Measurements from ENCODE around the gene ELF3. TPM values are rescaled to one million over a fixed set of nuclear protein-coding genes. Genes with fewer than 3 reads are reported as not detected.
"Not testable (repeated sequence)": the region's sequence is repeated elsewhere in the genome, so short reads cannot be mapped to it uniquely, and the experiment has no call there.

ELF3 gene
- total RNA-seq, 1 experiment from 2014 or later: 9.9 TPM

DNA sequence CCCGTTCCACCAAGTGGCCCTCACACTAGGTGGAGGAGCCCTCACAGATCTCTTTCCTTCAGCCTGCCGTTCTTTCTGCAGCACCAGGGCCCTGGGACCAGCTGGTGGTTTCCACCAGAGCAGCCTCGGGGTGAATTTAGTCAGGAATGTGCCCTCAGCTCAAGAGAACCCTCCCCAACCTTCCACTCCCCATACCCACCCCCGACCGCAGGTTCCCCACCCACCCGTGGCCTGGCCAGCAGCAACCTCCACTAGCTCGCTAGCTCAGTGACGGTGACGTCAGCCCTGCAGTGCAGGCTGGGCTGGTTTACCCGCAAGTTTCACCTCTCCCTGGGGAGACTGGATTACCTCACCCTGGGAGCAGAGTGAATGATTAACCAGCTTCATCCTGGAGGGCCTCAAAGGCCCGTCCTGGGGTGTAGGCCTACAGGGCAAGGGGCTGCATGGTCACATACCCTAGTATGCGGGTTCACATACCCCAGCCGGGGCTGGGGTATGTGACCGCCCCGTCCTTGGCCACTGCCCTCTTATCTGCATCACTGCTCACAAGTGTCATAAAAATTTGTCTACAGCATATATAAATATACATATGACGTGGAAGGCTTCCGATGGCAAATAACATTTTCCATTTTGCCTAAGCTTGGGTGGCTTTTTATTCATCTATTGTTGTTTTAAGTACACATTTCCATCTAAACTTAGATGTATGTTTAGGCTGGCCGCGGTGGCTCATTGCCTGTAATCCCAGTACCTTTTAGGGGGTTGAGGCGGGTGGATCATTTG lies 24.5 kb downstream of the ELF3 start:
- DNase-seq (ENCODE audit: low read depth): peak; percentile 97

DNA sequence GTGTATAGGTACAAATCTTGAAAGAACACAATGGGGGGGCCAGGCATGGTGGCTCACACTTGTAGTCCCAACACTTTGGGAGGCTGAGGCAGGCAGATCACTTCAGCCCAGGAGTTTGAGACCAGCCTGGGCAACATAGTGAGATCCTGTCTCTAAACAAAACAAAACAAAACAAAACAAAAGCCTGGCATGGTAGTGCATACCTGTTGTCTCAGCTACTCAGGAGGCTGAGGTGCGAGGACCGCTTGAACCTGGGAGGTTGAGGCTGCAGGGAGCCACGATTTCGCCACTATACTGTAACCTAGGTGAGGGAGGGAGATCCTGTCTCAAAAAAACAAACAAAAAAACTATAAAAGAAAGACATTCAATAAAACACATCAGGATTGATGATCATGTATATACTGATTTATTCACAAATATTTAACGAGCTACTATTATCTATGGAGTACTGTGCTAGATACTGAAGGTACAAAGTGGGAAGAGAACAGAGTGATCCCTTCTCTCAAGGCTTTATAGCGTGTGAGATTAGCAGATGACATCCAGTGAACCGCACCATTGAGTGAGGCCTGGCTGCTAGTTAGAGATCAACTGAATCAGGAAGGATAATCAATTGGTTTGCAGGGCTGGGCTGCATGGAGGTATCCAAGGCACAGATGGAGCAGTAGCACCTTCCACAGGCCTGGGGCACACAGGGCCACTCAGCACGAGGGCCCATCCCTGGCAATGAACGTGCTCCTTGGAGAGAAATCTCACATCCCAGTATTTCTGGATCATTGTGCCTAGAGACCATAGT lies 26.4 kb downstream of the ELF3 start:
- no peak for DNase-seq (ENCODE audit: low read depth)

DNA sequence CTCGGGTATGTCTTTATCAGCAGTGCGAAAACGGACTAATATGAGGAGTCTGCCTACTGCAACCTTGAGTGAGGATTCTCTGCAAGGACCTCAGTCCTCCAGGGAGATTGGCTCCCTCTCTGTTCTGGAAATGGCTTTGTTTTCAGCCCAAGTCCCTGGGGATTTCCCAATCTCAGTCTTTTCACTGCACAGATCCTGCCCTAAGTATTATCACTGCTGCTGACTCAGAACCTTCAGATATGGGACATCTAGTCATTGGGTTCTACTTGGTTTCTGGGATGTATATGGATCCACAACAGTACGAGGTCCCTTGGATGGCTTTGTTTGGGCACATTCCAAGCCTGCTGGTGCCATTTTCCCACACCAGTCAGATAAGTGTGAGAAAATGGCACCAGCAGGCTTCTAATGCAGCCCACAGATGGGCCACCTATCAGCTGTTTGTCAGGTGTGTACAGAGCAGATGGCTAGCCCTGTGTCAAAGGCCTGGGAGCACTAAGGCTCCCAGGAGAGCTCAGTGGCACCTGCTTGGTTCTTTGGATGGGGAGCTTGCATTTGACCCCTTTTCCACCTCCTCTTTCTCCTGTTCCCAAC lies 27.4 kb downstream of the ELF3 start:
- no peak for DNase-seq (ENCODE audit: low read depth)

DNA sequence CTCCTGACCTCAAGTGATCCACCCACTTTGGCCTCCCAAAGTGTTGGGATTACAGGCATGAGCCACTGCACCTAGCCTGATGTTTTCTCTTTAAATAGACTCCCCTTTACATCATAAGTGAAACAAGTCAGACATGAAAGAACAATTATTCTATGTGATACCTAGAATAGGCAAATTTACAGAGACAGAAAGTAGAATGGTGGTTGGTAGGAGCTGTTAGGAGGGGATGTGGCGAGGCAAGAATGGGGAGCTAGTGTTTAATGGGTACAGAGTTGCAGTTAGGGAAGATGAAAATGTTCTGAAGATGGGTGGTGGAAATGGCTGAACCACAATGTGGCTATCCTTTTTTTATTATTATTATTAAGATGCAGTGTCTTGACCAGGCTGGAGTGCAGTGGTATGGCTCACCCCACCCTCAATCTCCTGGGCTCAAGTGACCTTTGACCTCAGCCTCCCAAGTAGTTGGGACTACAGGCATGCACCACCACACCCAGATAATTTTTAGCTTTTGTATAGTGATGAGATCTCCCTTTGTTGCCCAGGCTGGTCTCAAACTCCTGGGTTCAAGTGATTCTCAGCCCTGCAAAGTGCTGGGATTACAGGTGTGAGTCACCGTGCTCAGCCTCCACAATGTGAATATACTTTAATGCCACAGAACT lies 28.4 kb downstream of the ELF3 start:
- no peak for DNase-seq (ENCODE audit: low read depth)

DNA sequence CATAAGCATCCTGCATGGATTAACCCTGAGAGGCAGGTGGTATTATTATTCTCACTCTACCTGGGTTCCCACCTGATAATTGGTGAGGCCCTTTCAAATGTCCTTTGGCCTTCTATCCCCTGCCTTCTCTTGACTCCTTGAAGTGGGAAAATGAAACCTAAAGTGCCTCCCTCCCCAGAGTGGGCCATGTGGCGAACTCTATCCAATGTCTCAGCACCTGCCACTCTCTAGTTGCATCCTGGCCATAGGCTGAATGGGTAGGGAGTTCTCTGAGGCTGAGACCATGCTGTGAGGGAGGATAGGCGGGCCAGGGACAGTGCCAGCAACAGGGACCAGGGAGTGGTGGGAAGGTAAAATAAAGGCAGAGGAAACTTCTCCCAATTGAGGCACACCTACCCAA lies 35.3 kb downstream of the ELF3 start:
- no peak for DNase-seq (ENCODE audit: low read depth)

DNA sequence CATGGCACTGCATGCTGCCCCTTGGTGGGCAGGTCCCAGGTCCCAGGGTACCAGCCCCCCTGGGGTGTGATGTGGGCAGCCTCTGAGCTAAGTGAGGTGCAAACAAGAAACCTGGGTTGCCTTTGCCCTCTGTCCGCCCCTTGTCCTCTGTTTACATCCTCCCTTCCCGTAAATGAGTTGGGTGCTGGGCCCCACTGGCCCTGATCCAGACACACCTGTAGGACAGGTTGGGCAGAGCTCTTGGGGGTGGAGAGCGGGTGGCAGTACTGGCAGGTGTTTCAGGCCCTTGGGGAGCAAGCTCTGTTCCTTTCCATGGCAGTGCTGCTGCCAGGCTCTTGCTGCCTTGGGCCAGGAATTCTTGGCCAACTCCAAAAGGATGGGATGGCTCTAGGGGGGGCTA lies 35.8 kb downstream of the ELF3 start:
- DNase-seq (ENCODE audit: low read depth): no peak

DNA sequence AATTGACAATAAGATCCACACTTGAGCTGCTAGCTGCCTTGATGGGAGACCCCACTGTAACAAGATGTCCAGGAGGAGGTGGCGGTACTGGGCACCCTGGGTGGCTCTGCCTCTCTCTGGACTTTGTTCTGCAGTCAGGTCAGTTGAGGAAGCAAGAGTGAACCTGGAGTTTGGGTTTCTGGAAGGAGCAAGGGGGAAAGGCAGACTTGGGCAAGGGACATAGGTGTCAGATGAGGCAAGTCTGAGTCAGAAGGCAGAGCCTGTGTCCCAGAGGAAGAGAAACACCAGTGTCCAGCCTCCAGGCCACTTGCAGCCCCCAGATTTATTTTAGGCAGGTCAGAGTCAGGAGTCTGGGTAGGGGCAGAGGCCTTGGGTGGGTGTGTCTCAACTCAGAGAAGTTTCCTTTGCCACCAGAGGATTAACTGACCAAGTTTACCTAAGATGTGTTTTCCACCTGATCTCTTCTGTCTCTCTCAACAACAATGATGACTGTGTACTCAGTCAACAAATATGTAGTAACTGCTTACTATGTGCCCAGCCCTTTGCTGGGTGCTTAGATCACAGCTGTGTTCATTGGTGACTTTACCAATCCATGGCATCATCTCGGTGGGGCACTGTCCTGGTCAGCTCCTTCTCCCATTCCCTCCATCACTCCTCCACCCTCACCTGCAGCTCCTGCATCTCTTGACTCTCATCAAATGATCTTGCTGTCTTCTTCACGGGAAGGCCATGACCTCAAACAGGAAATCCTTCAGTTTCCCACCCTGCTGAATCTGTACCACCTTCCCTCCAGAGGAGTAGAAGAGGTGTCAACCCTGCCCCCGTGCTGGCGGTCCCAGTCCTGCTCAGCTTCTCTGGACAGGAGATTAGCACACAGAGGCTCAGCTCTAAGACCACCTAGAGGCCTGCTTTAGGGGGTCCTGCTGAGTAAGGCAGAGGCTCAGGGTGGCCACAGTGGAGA lies 36.6 kb downstream of the ELF3 start:
- no peak for DNase-seq (ENCODE audit: low read depth)

DNA sequence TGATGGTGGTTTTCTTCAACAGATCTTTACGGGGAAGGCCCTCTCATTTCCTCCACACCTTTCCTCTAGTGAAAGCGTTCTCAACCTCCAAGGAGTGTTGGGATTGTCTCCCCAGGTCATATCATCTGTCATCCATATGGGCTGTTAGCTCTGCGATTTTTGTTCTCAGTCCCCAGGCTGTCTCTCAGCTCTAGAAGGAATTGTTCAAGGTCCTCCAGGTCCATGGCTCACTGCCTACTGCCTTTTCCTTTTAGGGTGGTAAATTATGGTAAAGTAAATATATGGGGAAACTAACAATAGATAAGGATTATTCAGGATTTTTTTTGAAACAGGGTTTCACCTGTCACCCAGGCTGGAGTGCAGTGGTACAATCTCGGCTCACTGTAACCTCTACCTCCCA lies 37.6 kb downstream of the ELF3 start:
- DNase-seq (ENCODE audit: low read depth): no peak

DNA sequence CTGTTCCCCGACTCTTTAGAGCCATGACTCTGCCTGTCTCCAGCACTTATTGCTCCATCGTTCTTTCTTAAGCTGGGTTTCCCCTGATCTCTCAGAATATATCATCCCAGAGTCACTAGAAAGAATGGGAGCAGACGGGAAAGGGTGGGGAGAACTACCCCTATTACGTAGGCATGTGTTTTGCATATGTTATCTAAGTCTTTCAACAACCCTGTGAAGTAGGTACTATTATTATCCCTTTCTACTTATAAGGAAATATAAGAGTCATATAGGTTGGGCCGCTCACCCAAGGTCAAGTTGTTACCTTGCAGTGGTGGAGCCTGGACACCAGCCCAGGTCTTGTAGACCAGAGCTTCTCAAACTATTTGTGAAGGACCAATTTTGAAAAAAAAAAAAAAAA lies 38.7 kb downstream of the ELF3 start:
- no peak for DNase-seq (ENCODE audit: low read depth)

DNA sequence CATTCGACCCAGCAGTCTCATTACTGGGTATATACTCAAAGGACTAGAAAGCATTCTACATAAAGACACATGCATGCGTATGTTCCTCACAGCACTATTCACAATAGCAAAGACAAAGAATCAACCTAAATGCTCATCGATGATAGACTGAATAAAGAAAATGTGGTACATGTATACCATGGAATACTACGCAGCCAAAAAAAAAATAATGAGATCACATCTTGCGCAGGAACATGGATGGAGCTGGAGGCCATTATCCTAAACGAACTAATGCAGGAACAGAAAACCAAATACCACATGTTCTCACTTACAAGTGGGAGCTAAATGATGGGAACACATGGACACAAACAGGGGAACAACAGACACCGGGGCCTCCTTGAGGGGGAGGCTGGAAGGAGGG lies 43.7 kb downstream of the ELF3 start:
- no peak for DNase-seq (ENCODE audit: low read depth)

DNA sequence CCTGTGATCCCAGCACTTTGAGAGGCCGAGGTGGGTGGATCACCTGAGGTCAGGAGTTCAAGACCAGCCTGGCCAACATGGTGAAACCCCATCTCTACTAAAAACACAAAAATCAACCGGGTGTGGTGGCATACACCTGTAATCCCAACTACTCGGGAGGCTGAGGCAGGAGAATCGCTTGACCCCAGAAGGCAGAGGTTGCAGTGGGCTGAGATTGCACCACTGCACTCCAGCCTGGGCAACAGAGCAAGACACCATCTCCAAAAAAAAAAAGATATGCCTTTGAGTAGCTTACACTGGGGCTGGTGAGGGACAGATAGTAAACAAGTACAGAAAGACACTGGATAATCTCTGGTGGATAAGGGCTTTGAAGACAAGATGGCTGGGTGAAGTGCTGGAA lies 44.3 kb downstream of the ELF3 start:
- not testable (repeated sequence) for DNase-seq (ENCODE audit: low read depth)

DNA sequence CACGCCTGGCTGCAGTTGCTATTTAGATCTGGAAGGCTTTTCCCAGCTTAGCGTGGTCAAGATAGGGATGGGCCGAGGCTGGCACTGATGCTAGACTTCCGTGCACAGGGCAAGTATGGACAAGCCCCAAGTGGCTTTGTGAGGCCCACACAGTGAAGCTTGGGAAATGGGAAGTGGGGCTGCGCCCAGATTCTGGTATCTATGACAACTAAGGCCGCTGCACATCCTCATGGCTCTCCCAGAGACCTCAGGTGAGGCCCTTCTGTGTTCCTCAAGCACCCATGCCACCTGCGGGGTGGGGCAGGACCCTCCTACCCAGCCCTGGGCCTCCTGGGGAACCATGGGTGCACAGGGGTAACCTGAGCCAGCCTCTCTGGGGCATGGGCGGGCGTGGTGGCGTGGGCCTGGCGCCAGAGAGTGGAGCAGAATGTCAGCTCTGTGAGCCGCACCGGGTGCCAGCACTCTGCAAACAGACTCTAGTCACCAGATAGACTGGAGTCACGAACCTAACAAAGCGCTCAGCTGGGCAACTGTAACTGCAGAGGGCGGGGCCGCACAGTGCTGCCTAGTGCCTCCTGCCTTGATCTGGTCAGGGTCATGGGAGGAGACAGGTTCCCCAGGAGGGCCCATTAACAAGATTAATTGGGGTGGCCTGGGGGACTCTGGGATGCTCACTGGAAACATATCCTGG lies 46.4 kb downstream of the ELF3 start:
- peak; percentile 73 for DNase-seq (ENCODE audit: low read depth)

DNA sequence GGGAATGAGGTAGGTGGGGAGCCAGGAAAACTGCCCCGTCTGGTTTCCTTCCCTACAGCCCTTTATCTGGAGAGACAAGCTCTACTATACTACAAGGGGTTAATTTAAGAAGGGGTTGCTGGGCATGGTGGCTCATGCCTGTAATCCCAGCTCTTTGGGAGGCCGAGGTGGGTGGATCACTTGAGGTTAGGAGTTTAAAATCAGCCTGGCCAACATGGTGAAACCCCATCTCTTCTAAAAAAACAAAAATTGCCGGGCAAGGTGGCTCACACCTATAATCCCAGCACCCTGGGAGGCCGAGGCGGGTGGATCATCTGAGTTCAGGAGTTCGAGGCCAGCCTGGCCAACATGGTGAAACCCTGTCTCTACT lies 46.9 kb downstream of the ELF3 start:
- not testable (repeated sequence) for DNase-seq (ENCODE audit: low read depth)

DNA sequence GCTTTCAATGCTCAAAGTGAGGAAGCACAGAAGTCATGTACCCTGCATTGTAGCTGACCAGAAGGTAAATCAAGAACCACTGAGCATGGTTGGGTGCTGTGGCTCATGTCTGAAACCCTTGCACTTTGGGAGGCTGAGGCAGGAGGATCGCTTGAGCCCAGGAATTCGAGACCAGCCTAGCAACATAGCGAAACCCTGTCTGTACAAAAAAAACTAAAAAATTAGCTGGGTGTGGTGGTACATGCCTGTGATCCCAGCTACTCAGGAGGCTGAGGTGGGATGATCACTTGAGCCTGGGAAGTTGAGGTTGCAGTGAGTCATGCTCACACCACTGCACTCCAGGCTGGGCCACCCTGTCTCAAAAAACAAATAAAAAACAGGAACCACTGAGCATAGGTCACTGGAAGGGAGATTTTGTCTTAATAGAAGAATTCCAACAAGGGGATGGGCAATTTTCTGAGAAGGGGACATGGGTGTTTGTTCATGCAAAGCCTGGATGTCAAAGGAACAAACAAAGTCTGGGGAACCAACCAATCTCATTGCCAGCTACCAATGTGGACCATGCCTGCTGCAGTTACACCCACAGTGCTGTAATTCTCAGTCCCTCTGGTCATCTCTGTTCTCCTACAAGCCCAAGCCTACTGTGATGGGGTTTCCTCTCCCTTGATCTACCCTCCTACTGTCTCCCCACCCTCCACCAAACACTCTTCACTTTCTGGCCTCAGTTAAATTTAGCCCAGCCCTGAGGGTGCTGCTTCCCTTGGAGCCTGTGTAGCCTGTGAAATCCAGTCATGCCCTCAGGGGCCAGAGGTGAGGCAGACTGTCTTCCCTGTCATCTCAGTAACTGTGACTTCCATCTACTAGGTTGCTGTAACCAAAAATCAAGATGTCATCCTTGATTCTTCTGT lies 47.9 kb downstream of the ELF3 start:
- peak; percentile 79 for DNase-seq (ENCODE audit: low read depth)

DNA sequence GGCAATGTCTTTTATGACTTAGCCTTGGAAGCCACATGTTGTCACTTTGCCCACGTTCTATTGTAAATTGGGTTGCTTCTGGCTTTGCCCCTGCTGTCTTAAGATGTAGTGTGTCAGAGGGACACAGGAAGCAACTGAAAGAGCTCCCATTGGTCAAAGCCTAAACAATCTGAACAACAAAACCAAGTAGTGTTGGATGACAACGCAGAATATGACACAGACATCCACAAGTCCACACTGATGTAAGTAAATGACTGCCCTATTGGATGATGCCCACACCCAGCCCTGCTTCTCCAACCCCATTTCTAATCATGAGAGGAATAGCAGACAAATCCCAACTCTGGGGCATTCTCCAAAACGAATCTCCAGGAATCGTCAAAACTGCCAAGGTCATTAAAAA lies 50.7 kb downstream of the ELF3 start:
- DNase-seq (ENCODE audit: low read depth): no peak

DNA sequence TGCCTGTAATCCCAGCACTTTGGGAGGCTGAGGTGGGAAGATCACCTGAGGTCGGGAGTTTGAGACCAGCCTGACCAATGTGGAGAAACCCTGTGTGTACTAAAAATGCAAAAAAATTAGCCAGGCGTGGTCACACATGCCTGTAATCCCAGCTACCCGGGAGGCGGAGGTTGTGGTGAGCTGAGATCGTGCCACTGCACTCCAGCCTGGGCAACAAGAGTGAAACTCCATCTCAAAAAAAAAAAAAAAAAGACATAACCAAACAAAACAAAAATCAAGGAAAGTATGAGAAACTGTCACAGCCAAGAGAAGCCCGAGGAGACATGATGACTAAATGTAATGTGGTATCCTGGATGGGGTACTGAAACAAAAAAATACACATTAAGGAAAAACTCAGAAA lies 51.4 kb downstream of the ELF3 start:
- DNase-seq (ENCODE audit: low read depth): not testable (repeated sequence)

DNA sequence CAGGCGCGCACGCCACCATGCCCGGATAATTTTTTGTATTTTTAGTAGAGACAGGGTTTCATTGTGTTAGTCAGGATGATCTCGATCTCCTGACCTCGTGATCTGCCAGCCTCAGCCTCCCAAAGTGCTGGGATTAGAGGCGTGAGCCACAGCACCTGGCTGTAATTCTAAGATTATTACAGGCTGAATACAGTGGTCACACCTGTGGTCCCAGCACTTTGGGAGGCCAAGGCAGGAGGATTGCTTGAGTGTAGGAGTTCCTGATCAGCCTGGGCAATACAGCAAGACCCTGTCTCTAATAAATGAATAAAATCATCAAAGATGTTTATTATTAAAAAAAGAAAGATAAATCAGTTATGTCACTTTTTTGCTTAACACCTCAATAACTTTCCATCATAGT lies 52.2 kb downstream of the ELF3 start:
- not testable (repeated sequence) for DNase-seq (ENCODE audit: low read depth)

DNA sequence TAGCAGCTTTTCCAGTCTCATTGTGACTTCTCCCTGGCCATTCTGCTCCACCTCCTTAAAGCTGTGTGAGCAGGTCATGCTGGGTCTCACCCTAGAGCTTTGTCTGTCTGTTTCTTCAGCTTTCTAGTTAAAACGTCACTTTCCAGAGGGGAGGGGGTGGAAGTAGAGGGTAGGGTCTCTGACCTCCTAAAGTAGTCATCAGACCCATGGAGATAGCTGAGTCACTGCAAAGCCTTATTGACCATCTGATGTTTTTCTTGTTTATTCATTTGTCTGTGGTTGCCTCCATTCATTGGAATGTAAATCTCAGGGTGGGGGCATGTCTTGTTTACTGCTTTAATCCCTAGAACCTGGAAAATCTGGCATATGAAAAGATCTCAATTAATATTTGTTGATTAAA lies 52.7 kb downstream of the ELF3 start:
- no peak for DNase-seq (ENCODE audit: low read depth)

DNA sequence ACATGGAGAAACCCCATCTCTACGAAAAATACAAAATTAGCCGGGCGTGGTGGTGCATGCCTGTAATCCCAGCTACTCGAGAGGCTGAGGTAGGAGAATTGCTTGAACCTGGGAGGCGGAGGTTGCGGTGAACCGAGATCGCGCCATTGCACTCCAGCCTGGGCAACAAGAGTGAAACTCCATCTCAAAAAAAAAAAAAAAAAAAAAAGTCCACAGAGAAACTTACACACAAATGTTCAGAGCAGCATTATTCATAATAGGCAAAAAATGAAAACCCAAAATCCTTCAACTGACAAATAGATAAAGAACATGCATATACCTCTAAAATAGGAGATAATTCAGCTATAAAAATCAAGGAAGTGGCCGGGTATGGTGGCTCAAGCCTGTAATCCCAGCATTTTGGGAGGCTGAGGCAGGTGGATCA lies 54.5 kb downstream of the ELF3 start:
- not testable (repeated sequence) for DNase-seq (ENCODE audit: low read depth)

All from Daoy (cell line).